GM12865 (cell line): ENCODE data around the gene SLC25A20.

ENCODE experiments used
- DNase-seq: peaks from one replicate; pipeline ENCODE4 v3.0.0; 2010; ENCODE audit warnings: low read depth
- H3K4me3 ChIP-seq: 2 replicates; pipeline ENCODE4 v1.5.1; 2011; ENCODE audit warnings: mild to moderate bottlenecking, low read depth, low read length, control low read depth
- TF ChIP-seq, protein P1 (sequence below): IDR thresholded peaks from 2 replicates; pipeline ENCODE4 v1.5.1; 2011; ENCODE audit warnings: low read length, control low read depth, low read depth, inconsistent platforms; ENCODE audit not compliant: insufficient read depth; ENCODE audit errors: missing control alignments

The SLC25A20 gene

DNA sequence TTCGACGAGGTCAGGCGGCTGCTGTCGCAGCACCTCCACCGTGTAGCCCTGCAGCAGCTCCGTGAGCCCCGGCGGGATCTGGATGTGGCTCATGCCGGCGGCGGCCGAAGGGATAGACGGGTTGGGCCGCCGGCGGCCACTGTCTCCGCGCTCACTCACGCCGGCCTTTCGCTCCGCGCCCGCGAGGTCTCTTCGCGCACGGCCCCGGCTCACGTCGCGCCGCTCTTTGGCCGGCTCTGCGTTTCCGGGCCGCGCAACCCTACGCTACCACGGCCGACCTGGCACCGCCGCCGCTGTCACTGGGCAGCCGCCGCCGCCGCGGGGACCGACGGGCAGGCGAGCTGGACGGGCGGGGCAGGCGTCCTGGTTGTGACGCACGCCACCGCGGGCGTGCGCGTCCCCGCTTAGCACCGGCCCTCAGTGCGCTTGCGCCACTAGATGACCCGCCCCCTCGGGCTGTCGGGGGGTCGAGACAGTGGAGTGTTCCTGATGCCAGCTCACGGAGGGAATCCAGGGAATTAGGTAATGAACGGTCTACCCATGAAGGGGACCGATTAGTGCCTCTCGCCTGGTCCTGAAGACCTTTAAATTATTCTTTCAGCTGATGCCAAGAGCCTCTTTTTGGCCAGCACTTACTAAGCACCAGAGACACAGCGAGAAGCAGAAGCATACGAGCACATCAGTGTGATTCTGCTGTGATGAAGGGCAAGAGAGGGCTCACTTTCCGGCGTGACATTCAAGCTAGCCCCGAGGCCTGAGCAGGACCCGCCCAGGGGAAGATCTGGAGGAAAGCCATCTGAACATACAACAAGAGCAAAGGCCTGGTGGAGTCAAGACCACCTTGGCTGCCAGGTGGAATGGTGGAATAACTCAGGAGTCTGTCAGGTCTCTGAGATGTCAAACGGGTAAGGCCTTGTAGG is 50.9 kb downstream of the SLC25A20 start, which contains the start of gene PRKAR2A:
TSS of gene PRKAR2A (minus strand) at position 371 of the 920 bp plus-strand sequence. CDS start at position 93, 278 bp downstream.
- peak within 1 kb of the TSS; percentile 86 for H3K4me3 ChIP-seq
- DNase-seq = peak; percentile 95
- TF ChIP-seq, protein P1, sequence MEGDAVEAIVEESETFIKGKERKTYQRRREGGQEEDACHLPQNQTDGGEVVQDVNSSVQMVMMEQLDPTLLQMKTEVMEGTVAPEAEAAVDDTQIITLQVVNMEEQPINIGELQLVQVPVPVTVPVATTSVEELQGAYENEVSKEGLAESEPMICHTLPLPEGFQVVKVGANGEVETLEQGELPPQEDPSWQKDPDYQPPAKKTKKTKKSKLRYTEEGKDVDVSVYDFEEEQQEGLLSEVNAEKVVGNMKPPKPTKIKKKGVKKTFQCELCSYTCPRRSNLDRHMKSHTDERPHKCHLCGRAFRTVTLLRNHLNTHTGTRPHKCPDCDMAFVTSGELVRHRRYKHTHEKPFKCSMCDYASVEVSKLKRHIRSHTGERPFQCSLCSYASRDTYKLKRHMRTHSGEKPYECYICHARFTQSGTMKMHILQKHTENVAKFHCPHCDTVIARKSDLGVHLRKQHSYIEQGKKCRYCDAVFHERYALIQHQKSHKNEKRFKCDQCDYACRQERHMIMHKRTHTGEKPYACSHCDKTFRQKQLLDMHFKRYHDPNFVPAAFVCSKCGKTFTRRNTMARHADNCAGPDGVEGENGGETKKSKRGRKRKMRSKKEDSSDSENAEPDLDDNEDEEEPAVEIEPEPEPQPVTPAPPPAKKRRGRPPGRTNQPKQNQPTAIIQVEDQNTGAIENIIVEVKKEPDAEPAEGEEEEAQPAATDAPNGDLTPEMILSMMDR = no peak

DNA sequence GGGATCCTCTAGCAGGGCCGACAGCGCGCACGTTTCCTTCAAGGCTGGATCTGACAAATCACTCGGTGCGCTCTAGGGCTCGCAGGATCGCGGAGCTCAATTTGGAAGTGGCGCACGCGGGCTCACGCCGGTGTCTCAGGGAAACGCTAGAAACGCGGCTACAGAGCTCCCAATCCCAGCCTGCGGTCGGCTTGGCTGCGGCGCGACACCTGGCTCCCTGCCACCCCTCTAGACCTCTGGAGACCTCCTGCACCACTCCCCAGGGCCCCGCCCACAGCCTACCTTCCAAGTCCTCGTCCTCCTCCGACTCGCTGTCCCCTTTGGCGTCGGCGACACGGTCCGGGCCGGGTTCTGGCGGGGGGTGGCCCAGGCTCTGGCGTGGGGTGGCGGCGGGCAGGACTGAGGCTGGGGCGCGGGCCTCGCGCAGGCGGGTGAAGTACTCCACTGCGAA is 51.6 kb downstream of the SLC25A20 start:
- TF ChIP-seq, protein P1 = no peak
- DNase-seq = peak; percentile 70
- peak overlapping the region; percentile 86 for H3K4me3 ChIP-seq

DNA sequence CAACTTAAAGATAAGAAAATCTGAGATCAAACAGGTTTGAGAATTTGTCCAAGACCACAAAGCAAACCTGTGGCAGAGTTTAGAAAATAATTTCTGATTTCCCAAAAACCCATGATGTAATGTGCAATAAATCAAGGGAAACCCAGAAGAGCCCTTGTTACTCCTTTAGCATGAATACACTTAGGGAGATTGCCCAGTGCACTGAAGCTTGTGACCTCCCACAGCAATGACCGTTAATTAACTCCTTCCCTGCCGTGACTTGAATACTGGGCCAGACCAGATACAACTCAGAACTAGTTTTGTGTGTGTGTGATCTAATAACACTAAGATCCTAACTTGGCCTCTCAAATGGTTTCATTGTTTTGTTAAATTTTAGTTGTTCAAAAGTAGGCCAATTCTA is 53.5 kb downstream of the SLC25A20 start:
- no peak for DNase-seq

DNA sequence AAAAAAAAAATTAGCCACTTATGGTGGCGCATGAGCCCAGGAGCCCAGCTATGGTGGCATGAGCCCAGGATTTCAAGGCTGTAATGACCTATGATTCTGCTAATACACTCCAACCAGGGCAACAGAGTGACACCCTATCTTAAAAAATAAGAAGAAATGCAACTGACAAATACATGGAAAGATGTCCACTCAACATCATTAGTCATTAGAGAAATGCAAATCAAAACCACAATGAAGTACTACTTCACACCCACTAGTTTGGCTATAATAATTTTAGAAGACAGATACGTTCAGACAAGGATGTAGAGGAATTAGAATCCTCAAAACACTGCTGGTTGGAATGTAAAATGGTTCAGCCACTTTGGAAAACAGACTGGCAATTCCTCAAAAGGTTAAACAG is 61.5 kb downstream of the SLC25A20 start:
- no peak for DNase-seq
- TF ChIP-seq, protein P1 = no peak
- no peak overlapping the region for H3K4me3 ChIP-seq

More for the DNA sequence above, 53.5 kb downstream of the SLC25A20 start:
- no peak overlapping the region for H3K4me3 ChIP-seq
- TF ChIP-seq, protein P1 = no peak

DNA sequence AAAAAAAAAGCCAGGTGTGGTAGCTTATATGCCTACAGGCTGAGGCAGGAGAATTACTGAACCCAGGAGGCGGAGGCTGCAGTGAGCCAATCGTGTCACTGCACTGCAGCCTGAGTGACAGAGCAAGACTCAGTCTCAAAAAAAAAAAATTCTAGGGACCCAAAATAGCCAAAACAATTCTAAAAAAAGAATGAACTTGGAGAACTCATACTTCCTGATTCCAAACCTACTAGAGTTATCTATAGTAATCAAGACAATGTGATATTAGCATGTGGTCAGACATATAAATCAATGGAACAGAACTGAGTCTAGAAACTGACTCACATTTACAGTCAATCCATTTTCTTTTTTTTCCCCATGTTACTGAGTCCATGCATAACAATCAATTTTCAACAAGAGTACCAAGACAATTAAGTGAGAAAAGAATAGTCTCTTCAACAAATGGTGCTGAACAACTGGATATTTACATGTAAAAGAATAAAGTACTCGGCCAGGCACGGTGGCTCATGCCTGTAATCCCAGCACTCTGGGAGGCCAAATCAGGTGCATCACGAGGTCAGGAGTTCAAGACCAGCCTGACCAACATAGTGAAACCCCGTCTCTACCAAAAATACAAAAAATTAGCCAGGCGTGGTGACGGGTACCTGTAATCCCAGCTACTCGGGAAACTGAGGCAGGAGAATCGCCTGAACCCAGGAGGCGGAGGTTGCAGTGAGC is 62.9 kb downstream of the SLC25A20 start:
- TF ChIP-seq, protein P1 = no peak
- H3K4me3 ChIP-seq = no peak overlapping the region
- DNase-seq = no peak

DNA sequence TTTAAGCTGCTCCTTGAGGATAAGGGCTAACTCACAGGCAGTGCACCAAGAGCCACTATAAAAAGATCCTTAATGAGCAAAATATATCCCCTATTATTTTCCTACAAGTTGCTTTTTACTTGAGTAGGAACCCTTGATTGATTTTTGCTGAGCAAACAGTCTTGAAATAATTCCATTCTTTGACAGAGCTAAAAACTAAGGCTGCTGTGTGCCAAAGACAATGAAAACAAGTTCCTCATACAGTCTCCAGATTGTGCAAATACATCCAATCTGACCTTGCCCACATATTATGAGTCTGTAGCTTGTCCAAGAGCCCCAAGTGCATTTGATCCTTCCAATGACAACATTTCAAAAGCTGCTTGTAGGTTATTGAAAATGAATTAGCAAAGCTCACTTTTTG is 66.0 kb downstream of the SLC25A20 start:
- TF ChIP-seq, protein P1 = no peak
- DNase-seq = no peak
- H3K4me3 ChIP-seq = no peak overlapping the region
